HK-2 (cell line): ENCODE measurements around the gene CYB5R4.

Experiments
- DNase-seq: peaks from one replicate; pipeline ENCODE4 v3.0.0-alpha.2; 2018; ENCODE audit not compliant: unreplicated experiment

CYB5R4 gene

DNA sequence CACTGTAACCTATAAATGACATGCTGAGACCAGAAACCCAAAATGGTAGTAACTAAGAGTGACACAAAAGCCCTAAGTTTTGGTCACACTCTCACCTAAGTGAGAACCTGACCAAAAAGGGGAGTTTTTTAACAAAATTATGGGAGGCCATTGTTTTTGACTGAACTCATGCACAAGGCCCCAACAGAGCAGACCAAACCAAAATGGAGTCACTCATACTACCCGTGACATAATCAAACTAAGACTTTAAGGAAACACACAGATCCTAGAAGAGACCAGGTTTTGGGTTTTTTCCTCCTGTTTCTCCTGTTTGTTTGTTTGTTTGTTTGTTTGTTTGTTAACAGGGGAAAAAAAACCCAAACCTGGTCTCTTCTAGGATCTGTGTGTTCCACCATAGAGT, 124.9 kb downstream of the CYB5R4 start:
- DNase-seq = no peak

DNA sequence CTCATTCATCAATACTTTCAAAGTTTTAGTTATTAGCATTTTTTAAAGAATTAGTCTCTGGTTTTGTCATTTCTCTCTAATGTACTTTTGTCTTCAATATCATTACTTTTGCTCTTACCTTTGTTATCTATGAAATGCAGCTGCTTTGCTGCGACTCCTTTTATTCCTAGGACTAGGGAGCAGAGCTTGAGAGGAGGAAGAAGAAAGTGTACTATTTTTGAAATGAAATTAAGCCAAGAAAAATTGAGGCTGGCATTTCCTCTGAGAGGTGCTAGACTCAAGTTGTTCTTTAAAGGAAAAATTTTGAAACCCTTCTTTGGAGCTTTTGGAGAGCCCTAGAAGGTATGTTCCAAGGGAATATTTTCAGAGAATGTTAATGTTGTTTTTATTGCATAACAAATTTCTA, 125.8 kb downstream of the CYB5R4 start:
- no peak for DNase-seq

DNA sequence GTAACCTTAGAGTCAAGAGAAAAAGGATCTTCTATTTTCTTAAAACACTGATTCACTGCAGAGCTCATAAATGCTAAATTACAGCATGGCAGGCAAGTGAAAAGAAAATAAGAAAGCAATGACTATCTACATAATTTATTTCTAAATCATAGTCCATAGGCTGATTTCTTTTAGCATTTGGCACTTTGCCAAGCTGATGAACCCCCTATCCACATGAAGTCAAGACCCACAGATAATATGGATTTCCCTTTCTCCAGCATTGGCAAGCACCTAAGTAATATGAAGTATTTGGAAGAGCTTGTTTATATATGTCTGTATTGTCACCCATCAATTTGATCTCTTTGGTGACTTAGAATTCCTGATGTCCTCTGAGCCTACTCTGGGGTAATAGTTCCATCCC, 126.2 kb downstream of the CYB5R4 start:
- DNase-seq = no peak

DNA sequence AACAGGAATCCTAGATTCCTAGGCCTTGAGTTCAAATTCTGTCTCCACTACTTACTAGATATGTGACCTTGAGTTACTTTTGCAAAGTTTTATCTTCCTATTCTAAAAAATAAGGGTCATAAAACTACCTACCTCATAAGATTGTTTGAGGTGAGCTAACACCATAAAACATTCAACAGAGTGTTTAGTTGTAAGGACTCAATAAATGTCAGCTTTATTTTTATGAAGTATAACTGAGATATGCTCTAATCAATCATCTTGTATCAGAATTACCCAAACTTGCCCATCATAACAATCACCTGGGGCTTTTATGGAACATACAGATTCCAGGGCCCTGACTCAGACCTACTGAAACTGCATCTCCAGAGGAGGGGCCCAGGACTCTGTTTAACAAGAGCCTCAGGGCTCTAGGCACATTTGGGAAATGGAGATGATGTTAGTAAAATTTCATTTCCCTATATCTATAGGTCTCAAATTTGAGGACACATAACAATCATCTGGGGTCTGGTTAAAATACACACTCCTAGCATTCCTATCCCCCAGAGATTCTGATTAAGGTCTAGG, 138.6 kb downstream of the CYB5R4 start:
- no peak for DNase-seq

DNA sequence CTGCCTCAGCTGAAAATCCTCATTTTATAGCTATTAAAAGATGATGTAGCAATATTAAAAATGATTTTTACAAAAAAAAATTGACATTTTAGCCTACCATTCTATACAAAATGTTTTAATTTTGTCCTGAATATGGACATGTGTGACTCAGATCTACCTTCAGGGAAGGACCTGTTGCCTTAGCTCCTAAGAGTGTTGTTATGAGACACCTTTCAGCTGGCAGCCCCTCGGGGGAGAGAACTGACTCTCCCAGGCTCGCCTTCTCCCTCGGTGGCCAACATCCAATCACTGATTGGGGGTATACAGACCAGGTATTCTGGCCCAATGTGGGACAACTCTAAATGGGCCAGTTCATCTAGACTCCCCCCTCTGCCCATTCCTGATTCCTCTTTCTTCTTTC, 141.6 kb downstream of the CYB5R4 start:
- DNase-seq = no peak

DNA sequence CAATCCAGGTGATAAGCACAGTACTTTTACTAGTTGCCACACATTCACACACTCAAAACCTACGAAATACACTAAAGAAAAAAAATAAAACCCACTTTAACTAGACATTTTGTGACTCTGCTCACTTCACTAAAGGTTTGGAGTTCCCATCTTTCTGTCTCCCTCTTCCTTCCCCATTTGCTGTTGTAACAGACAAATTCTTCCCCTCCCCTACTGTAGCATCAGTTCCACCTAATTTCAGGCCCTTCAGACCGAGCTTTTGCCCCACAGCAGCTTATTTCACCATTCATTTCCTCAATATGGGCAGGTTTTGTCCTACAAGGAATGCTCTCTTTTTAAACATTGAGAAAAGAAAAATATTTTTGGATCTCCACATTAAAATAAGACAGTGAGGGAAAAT, 142.7 kb downstream of the CYB5R4 start:
- DNase-seq = no peak

DNA sequence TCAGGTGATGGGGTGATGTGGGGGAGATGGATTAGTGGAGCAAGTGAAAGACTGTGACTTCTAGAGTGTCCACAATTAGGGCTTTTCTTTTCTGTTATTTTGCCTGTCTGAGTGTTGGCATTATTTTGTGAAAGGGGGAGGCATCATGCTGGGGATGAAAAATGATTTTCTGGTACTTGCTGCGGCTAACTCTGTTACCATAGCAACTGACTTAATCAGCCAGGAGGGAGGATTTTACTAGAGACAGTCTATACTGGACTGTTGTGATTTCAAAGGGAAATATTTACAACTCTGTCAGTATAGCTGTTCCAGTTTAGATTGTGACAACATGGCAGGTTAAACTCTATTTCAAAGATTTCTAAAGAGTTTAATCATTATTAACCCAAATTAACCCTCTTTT, 143.6 kb downstream of the CYB5R4 start:
- no peak for DNase-seq

GRCh38 chr6:84003654-84004053, 144.2 kb downstream of the CYB5R4 start:
- no peak for DNase-seq

DNA sequence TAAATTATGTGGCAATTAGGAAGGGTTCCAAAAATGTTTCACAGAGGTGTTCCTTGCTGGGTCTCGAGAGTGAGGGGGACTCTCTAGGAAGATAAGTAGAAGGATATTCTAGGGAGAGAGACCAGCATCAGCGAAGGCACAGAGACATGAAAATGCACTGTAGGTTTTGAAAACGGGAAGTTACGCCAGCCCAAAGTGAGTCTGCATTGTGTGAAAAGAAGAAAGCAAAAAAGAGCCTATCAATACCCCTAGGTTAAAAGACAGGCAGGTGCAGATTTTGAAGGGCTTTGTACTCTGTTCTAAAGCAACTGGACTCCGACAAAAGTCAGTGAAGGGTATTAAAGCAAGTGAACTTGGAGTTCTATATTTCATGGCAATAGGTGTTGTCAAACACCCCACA, 148.4 kb downstream of the CYB5R4 start:
- DNase-seq = no peak

DNA sequence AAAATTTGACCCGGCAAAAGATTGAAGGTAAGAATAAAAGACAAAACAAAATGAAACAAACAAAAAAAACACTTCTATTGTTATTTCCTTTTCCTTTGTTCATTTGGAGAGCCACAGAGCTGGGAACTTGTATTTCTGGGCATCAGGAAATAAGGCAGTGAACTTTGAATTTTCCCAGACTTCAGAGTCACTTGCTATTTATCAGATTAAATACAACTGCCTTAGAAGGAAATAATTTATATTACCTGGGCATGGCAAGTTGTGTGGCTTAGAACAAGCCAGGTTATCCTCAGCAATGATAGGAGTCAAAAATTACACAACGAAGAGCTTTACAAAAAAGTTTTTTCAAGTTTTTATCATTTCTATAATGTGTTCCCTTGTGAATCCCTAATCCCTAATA, 153.9 kb downstream of the CYB5R4 start:
- DNase-seq = no peak

DNA sequence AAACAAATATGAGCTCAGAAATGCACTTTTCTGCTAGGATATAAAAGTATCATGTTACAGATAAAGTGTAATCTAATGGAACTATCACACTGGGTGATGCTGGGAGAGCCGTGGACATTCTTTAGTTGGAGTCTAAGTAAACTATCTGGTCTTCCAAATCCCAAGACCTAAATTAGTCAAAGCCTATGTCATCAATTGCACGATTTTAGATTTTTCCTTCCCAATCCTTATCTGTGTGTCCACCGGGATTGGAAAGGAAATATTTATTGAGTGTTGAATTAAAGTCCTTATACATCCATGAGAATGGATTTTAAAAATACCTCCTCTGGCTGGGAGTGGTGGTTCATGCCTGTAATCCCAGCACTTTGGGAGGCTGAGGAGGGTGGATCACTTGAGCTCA, 154.4 kb downstream of the CYB5R4 start:
- no peak for DNase-seq

DNA sequence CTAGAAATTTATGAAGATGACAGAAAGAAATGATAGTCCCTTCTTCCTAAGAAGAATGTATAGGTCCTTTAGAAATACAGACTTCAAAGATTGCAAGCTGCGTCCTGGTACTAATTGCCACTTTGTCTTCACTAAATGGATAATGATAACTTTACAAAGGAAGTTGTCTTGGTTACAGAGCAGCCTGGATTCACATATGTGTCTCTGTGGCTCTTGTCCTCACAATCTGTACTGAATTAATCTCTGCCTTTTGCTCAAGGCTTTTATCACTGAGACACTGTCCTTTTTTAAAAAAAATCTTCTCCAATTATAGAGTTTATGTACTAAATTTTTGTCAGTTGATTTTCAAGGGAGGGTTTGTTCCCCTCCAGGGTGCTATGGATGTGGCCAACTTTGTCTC, 156.5 kb downstream of the CYB5R4 start:
- no peak for DNase-seq
